AG09319 (cell line): ENCODE data around the gene HEBP2.

Experiments used
- DNase-seq: peaks from one replicate; pipeline ENCODE4 v3.0.0-alpha.2; 2010; ENCODE audit warnings: low read depth; ENCODE audit errors: extremely low read depth
- CTCF ChIP-seq: IDR thresholded peaks from 2 replicates; pipeline ENCODE4 v1.5.1; 2011; ENCODE audit warnings: low read depth, mild to moderate bottlenecking, inconsistent platforms, low read length, moderate library complexity

Gene HEBP2

GRCh38 chr6:138443979-138444378 is 40.0 kb downstream of the HEBP2 start:
- no peak for DNase-seq
- no peak for TF ChIP-seq CTCF

GRCh38 chr6:138446821-138447220 is 42.8 kb downstream of the HEBP2 start:
- no peak for DNase-seq
- TF ChIP-seq CTCF = no peak

GRCh38 chr6:138450445-138450844 is 46.4 kb downstream of the HEBP2 start:
- TF ChIP-seq CTCF = no peak
- DNase-seq = no peak

- TF ChIP-seq CTCF = no peak
- no peak for DNase-seq
Observed at GRCh38 chr6:138451043-138451442, 47.0 kb downstream of the HEBP2 start.

- DNase-seq = no peak
- TF ChIP-seq CTCF = no peak
Observed at GRCh38 chr6:138454981-138455706, 51.1 kb downstream of the HEBP2 start.

- TF ChIP-seq CTCF = no peak
- DNase-seq = no peak
Observed at GRCh38 chr6:138455746-138456400, 51.9 kb downstream of the HEBP2 start.

- TF ChIP-seq CTCF = no peak
- no peak for DNase-seq
Observed at GRCh38 chr6:138456401-138456790, 52.4 kb downstream of the HEBP2 start.
